ENCODE results near the gene ITGB3. TPM values are rescaled to one million over a fixed set of nuclear protein-coding genes. Genes with fewer than 3 reads are reported as not detected.
"Not testable (repeated sequence)": the region's sequence is repeated elsewhere in the genome, so short reads cannot be mapped to it uniquely, and the experiment has no call there.

The ITGB3 gene
- total and polyA plus RNA-seq, 2 of the 4 experiments (the other 2 are of a cell fraction): 9.8 to 17.6 TPM

GRCh38 chr17:47214931-47215330 is 38.7 kb upstream of the ITGB3 start:
- no peak overlapping the region for H3K4ac ChIP-seq (ENCODE audit: low read depth, low read length)
- in situ Hi-C loops (cut with MboI; ENCODE audit: low sequenced_read_pairs): no loop called here

GRCh38 chr17:47216821-47217220 is 36.8 kb upstream of the ITGB3 start:
- H3K79me1 ChIP-seq (ENCODE audit: low read depth in 1 of 2, low read length in 2 of 2); H2AK9ac ChIP-seq (replicated peaks; ENCODE audit: low read depth, low read length, poor library complexity); H3K9me1 ChIP-seq (ENCODE audit: insufficient read depth, low read length); CTCF ChIA-PET; H3K14ac ChIP-seq (replicated peaks; ENCODE audit: low read depth, low read length); H3K18ac ChIP-seq (ENCODE audit: low read depth, low read length); DNase-seq; H3K36me3 ChIP-seq (ENCODE audit: control insufficient read depth, insufficient read depth, low read length); H2BK20ac ChIP-seq (ENCODE audit: low read depth, low read length); H2BK15ac ChIP-seq (ENCODE audit: low read depth, low read length); H3K27me3 ChIP-seq (ENCODE audit: control insufficient read depth, insufficient read depth, low read length); H2AK5ac ChIP-seq (ENCODE audit: low read depth, low read length); H4K5ac ChIP-seq (ENCODE audit: low read depth, low read length); intact Hi-C loops (cut with micrococcal nuclease); H3K23ac ChIP-seq (ENCODE audit: low read depth, low read length); BruUV-seq (replicated peaks); H3K4ac ChIP-seq (ENCODE audit: low read depth, low read length); H2AFZ ChIP-seq (replicated peaks; ENCODE audit: low read length, poor library complexity); H4K8ac ChIP-seq (ENCODE audit: low read depth in 2 of 2, low read length in 2 of 2); in situ Hi-C loops (cut with MboI; ENCODE audit: low sequenced_read_pairs); H4K20me1 ChIP-seq (ENCODE audit: insufficient read depth, low read length); H3K4me2 ChIP-seq (ENCODE audit: low read depth, low read length); ATAC-seq (ENCODE audit: low read depth); H2BK5ac ChIP-seq (ENCODE audit: low read depth, low read length, poor library complexity, severe bottlenecking); dilution Hi-C loops (cut with HindIII; ENCODE audit: low sequenced_read_pairs, unreplicated experiment); H3K4me3 ChIP-seq (ENCODE audit: insufficient read depth, low read depth, low read length); H2BK120ac ChIP-seq (ENCODE audit: low read depth, low read length); H3K56ac ChIP-seq (ENCODE audit: extremely low read depth, insufficient read depth, low read length); H3K27ac ChIP-seq (ENCODE audit: insufficient read depth, low read length); H3K9me3 ChIP-seq (ENCODE audit: control insufficient read depth, insufficient read depth, low read length); H4K91ac ChIP-seq (ENCODE audit: insufficient read depth, low read depth, low read length); POLR2A ChIA-PET (ENCODE audit: unreplicated experiment); H3K4me1 ChIP-seq (ENCODE audit: control insufficient read depth, insufficient read depth, low read length); H3K9ac ChIP-seq (ENCODE audit: low read depth, low read length): not testable (repeated sequence)
- WGBS, 2 experiments (ENCODE audit: extremely low coverage in 2 of 2, insufficient read length in 1 of 2): no CpG with 5 or more reads among the region's 4 CpGs

More at GRCh38 chr17:47214931-47215330, 38.7 kb upstream of the ITGB3 start:
- no CpG with 5 or more reads among the region's 3 CpGs for WGBS, 2 experiments (ENCODE audit: extremely low coverage in 2 of 2, insufficient read length in 1 of 2)
- TF ChIP-seq, protein P1, sequence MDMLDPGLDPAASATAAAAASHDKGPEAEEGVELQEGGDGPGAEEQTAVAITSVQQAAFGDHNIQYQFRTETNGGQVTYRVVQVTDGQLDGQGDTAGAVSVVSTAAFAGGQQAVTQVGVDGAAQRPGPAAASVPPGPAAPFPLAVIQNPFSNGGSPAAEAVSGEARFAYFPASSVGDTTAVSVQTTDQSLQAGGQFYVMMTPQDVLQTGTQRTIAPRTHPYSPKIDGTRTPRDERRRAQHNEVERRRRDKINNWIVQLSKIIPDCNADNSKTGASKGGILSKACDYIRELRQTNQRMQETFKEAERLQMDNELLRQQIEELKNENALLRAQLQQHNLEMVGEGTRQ (IDR thresholded peaks at IDR 0.05; ENCODE audit: low read depth, low read length): no peak
- TF ChIP-seq BHLHE40 (IDR thresholded peaks at IDR 0.05; ENCODE audit: low read depth, low read length) (no peak), FOS (IDR thresholded peaks at IDR 0.05; ENCODE audit: low read depth, low read length) (no peak), CHD1 (IDR thresholded peaks at IDR 0.05; ENCODE audit: low read depth, low read length) (no peak), CEBPB (IDR thresholded peaks at IDR 0.05; ENCODE audit: low read depth, low read length) (no peak), SMC3 (IDR thresholded peaks at IDR 0.05; ENCODE audit: low read depth, low read length) (no peak), MXI1 (IDR thresholded peaks at IDR 0.05; ENCODE audit: borderline replicate concordance, low read depth, low read length) (no peak), ELK1 (IDR thresholded peaks at IDR 0.05; ENCODE audit: borderline replicate concordance, low read depth, low read length) (no peak), NFE2L2 (IDR thresholded peaks at IDR 0.05; ENCODE audit: low read depth, low read length) (no peak), RFX5 (IDR thresholded peaks at IDR 0.05; ENCODE audit: low read depth, low read length) (no peak)
- no peak overlapping the region for H3K9ac ChIP-seq (ENCODE audit: low read depth, low read length)
- H3K18ac ChIP-seq (ENCODE audit: low read depth, low read length): no peak overlapping the region
- no peak overlapping the region for H2AK5ac ChIP-seq (ENCODE audit: low read depth, low read length)
- H4K91ac ChIP-seq (ENCODE audit: insufficient read depth, low read depth, low read length): no peak overlapping the region
- ATAC-seq (ENCODE audit: low read depth) (no peak), DNase-seq (no peak)
- H3K56ac ChIP-seq (ENCODE audit: extremely low read depth, insufficient read depth, low read length): no peak overlapping the region
- H2BK120ac ChIP-seq (ENCODE audit: low read depth, low read length): no peak overlapping the region
- no peaks in the 10 kb centered on the region for H3K9me1 ChIP-seq (ENCODE audit: insufficient read depth, low read length)
- no peak overlapping the region for H4K8ac ChIP-seq (ENCODE audit: low read depth in 2 of 2, low read length in 2 of 2)
- no peaks in the 10 kb centered on the region for H4K20me1 ChIP-seq (ENCODE audit: insufficient read depth, low read length)
- no peak overlapping the region for H4K5ac ChIP-seq (ENCODE audit: low read depth, low read length)
- no peaks in the 10 kb centered on the region for H3K79me1 ChIP-seq (ENCODE audit: low read depth in 1 of 2, low read length in 2 of 2)
- peaks cover 8% of the 10 kb centered on the region for H3K27me3 ChIP-seq (ENCODE audit: control insufficient read depth, insufficient read depth, low read length)
- intact Hi-C loops (cut with micrococcal nuclease): no loop called here
- BruUV-seq (replicated peaks): no TSS peak
- POLR2A ChIA-PET (ENCODE audit: unreplicated experiment): no interaction called here
- no peak overlapping the region for H2BK20ac ChIP-seq (ENCODE audit: low read depth, low read length)
- CTCF ChIA-PET: no interaction called here
- H3K4me3 ChIP-seq (ENCODE audit: insufficient read depth, low read depth, low read length): no peak overlapping the region
- H2BK5ac ChIP-seq (ENCODE audit: low read depth, low read length, poor library complexity, severe bottlenecking): no peak overlapping the region
- H3K4me2 ChIP-seq (ENCODE audit: low read depth, low read length): no peak overlapping the region
- no peak overlapping the region for H2BK15ac ChIP-seq (ENCODE audit: low read depth, low read length)
- H2AFZ ChIP-seq (replicated peaks; ENCODE audit: low read length, poor library complexity): no peak overlapping the region
- H2AK9ac ChIP-seq (replicated peaks; ENCODE audit: low read depth, low read length, poor library complexity): no peak overlapping the region
- H3K4me1 ChIP-seq (ENCODE audit: control insufficient read depth, insufficient read depth, low read length): no peaks in the 10 kb centered on the region; the same call in 1 of the 2 replicates
- no peaks in the 10 kb centered on the region for H3K9me3 ChIP-seq (ENCODE audit: control insufficient read depth, insufficient read depth, low read length)
- H3K23ac ChIP-seq (ENCODE audit: low read depth, low read length): no peak overlapping the region
- H3K36me3 ChIP-seq (ENCODE audit: control insufficient read depth, insufficient read depth, low read length): no peaks in the 10 kb centered on the region
- no peak overlapping the region for H3K14ac ChIP-seq (replicated peaks; ENCODE audit: low read depth, low read length)
- H3K27ac ChIP-seq (ENCODE audit: insufficient read depth, low read length): no peak overlapping the region
- dilution Hi-C loops (cut with HindIII; ENCODE audit: low sequenced_read_pairs, unreplicated experiment): no loop called here
